ENCODE data around the gene CISD3.
"Not testable (repeated sequence)": the region's sequence is repeated elsewhere in the genome, so short reads cannot be mapped to it uniquely, and the experiment has no call there.

Gene CISD3

GRCh38 chr17:38709104-38709820, 20.9 kb upstream of the CISD3 start:
- no peak for DNase-seq

- peak; percentile 67 for DNase-seq
These were observed 20.1 kb upstream of the CISD3 start for GRCh38 chr17:38709864-38710603.

- DNase-seq = no peak
These were observed 19.6 kb upstream of the CISD3 start for GRCh38 chr17:38710604-38710962.

DNA sequence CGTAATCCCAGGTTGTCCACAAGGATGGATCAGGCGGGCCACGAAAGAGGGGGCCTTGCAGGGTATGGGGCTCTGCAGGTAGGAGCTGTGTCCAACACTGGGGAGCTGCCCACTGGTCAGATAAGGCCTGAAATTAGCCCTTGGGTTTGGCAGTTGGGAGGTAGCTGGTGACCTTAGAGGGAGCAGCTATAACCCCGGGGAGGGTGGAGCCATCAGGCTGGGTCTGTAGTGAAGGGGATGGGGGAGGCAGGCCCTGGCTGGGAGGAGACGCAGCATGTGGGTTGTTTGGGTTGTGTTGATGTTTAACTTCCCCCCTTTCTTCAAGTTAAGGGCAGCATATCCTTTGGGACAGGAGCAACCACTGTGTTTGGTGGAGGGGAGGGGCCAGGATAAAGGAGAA, 19.2 kb upstream of the CISD3 start:
- DNase-seq = no peak

- peak; percentile 23 for DNase-seq
These were observed 18.2 kb upstream of the CISD3 start for GRCh38 chr17:38711792-38712571.

- DNase-seq = no peak
These were observed 17.5 kb upstream of the CISD3 start for GRCh38 chr17:38712593-38712992.

DNA sequence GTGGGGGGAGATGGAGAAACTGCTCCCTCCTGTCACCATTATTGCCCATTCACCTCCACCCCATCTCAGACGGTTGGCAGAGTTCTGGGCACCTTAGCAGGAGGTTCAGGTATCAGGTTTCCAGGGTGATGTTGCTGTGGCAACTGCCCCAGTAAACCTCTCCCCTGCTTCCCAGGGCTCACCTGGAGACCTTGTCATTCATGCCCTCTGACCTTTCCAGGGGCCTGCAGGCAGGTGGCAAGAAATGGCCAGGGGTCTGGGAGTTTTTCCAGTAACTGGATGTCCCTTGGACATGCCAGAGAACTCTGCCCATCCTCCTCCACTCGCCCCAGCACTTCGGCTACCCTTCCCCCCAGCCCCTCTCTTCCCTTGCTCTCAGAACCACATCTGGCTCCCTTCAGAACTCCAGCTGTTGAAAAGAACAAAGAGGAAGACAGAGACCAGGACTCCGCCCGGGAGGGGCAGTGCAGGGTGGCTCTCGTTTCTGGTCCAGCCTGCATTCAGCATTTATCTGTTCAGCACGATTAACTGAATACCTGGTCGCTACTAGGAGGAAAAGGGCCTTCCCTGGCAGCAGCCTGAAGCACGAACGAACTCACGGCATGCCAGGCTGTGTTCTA, 16.6 kb upstream of the CISD3 start:
- no peak for DNase-seq

- no peak for DNase-seq
These were observed 14.8 kb upstream of the CISD3 start for GRCh38 chr17:38715216-38715943.

DNA sequence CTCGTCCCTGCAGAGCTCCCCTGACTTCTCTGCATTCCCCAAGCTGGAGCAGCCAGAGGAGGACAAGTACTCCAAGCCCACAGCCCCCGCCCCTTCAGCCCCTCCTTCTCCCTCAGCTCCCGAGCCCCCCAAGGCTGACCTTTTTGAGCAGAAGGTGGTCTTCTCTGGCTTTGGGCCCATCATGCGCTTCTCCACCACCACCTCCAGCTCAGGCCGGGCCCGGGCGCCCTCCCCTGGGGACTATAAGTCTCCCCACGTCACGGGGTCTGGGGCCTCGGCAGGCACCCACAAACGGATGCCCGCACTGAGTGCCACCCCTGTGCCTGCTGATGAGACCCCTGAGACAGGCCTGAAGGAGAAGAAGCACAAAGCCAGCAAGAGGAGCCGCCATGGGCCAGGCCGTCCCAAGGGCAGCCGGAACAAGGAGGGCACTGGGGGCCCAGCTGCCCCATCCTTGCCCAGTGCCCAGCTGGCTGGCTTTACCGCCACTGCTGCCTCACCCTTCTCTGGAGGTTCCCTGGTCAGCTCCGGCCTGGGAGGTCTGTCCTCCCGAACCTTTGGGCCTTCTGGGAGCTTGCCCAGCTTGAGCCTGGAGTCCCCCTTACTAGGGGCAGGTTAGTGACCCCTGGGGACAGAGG, 13.7 kb upstream of the CISD3 start:
- no peak for DNase-seq

DNA sequence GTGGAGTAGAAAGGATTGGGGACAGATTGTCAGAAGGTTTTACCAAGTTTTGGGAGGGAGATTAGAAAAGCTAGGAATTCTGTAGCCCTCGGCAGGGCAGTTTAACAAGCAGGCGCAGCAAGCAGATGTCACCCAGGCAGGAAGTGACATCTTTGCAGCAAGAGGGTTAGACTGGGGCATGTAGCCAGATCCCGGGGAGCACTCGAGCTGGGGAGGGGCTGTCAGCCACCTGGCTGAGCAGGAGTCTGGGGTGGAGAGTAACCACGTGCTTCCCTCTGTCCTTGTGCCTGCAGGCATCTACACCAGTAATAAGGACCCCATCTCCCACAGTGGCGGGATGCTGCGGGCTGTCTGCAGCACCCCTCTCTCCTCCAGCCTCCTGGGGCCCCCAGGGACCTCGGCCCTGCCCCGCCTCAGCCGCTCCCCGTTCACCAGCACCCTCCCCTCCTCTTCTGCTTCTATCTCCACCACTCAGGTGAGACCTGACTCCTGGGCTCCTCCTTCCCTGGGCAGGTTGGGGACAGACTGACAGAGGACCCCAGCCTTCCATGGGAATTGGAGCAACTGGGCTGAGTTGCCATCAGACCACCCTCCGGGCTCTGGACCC, 12.9 kb upstream of the CISD3 start:
- no peak for DNase-seq

- no peak for DNase-seq
These were observed 10.7 kb upstream of the CISD3 start for GRCh38 chr17:38719289-38719942.

DNA sequence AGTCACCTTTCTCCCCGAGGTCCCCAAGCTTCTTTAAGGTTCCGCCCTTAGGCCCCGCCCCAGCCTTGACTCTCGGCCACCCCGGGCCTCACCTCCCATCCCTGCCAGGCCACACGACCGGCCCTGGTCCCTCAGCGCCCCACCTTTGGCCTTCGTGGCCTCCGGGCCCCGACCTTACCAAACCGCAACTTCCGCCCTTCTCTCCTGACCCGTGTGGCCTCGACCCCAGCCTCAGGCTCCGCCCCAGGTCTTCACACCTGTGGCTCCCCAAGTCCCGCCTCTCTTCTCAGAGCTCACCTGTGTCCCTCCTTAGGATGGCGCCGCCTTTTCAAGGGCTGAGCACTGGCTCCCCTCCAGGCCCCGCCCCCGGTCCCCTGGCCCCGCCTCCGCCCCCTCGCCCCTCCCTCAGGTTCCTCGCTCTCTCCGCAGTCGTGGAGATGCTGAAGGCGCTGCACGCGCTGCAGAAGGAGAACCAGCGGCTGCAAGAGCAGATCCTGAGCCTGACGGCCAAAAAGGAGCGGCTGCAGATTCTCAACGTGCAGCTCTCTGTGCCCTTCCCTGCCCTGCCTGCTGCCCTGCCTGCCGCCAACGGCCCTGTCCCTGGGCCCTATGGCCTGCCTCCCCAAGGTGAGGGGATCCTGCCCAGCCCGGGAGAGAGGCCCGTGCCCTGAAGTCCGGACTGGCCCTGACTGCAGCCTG, 10.0 kb upstream of the CISD3 start:
- DNase-seq = no peak

DNA sequence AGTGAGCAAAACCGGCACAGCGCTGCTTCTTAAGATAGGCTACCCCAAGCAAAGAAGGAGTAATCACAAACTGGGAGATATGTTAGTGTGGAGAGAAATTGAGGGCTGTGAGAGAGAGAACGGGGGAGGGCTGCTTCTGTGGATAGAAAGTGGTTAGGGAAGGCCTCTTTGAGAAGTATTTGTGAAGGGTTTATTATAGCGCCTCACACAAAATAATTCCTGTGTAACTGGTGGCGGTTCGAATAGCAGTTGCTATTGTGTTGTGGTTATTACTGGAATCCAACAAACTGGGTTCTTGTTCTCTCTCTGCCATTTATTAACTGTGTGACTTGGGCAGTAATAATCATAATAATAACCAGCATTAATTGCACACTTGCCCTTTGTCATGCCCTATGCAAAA, 9.2 kb upstream of the CISD3 start:
- no peak for DNase-seq

DNA sequence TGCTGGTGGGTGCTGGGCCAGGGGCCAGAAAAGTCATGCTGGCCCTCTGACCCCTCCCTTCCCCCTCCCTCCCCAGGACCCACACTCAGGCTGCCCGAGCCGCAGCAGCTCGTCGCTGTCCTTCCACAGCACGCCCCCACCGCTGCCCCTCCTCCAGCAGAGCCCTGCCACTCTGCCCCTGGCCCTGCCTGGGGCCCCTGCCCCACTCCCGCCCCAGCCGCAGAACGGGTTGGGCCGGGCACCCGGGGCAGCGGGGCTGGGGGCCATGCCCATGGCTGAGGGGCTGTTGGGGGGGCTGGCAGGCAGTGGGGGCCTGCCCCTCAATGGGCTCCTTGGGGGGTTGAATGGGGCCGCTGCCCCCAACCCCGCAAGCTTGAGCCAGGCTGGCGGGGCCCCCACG, 8.3 kb upstream of the CISD3 start:
- DNase-seq = no peak

- peak; percentile 89 for DNase-seq
These were observed 5.7 kb upstream of the CISD3 start for GRCh38 chr17:38724337-38724988.

- no peak for DNase-seq
These were observed 5.1 kb upstream of the CISD3 start for GRCh38 chr17:38725066-38725465.

DNA sequence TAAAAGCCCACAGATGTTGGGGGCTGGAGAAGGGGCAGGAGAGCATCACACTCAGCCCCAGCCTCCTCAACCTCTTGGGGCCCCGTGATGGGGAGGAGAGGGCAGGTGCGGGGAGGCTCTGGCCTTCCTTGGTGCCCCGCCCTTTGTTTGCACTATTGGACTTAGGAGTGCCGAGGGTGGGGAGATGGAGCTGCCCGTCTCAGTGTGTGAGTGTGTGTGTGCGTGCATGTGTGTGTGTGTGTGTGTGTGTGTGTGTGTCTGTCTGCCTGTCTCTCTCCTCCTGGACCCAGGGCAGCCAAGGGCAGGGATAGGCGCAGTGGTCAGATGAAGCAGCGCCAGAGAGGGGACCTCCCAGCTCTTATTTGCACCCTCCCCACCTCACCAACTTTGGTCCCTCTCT, 4.0 kb upstream of the CISD3 start:
- DNase-seq = not testable (repeated sequence)

DNA sequence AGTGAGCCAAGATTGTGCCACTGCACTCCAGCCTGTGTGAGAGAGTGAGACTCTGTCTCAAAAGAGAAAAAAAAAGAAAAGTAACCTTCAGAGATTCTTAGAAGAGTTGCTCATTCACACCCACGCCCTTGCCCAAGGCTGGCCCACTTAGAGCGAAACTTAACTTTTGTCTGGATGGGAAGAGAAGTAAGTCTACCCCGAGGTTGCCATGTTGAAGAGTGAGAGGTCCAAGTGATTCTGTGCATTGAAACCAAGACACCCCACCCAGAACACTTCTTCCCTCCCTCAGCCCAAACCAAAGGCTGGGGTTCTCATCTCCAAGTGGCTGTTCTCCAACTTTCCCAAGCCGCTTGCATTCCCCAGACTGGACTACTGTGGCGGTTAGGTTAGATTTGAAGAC, 2.4 kb upstream of the CISD3 start:
- no peak for DNase-seq

- peak; percentile 42 for DNase-seq
These were observed 1.8 kb upstream of the CISD3 start for GRCh38 chr17:38728290-38728831.
